Heart left ventricle (tissue), 16 donors: ENCODE data around the gene PKD2L1. TPM values are rescaled to one million over a fixed set of nuclear protein-coding genes. Genes with fewer than 3 reads are reported as not detected.

Experiments
- ATAC-seq, 4 donors: fragments of 200-7000 bp; cut with Tn5 transposase; one replicate each; pipeline ENCODE4 v1.9.1; 2020 to 2022; ENCODE audit warnings: moderate library complexity in 4 of 4, mild to moderate bottlenecking in 3 of 4, moderate number of reproducible peaks in 1 of 4
- DNase-seq, 5 donors: peaks; one replicate each; pipeline ENCODE4 v3.0.0-alpha.2; 2020
- H3K27ac ChIP-seq, 12 donors: fragments of 200-600 bp; sonication (generic) in 4 of 12; one replicate each; pipeline versions ENCODE4 v1.5.0 to v1.8.0; 2016 to 2022; ENCODE audit warnings: mild to moderate bottlenecking in 2 of 12
- H3K27me3 ChIP-seq, 9 donors: fragments of 200-600 bp; sonication (generic) in 2 of 9; one replicate each; pipeline versions ENCODE4 v1.5.1 to v1.8.0; 2016 to 2022; ENCODE audit warnings: mild to moderate bottlenecking in 3 of 9
- H3K36me3 ChIP-seq, 9 donors: fragments of 200-600 bp; sonication (generic) in 2 of 9; one replicate each; pipeline versions ENCODE4 v1.5.0 to v1.8.0; 2018 to 2022; ENCODE audit warnings: mild to moderate bottlenecking in 2 of 9
- H3K4me1 ChIP-seq, 12 donors: fragments of 200-600 bp; sonication (generic) in 4 of 12; one replicate each; pipeline versions ENCODE4 v1.5.0 to v1.8.0; 2016 to 2022; ENCODE audit warnings: mild to moderate bottlenecking in 3 of 12
- H3K4me3 ChIP-seq, 12 donors: fragments of 200-600 bp; sonication (generic) in 4 of 12; one replicate each; pipeline versions ENCODE4 v1.5.0 to v1.8.0; 2017 to 2022; ENCODE audit warnings: mild to moderate bottlenecking in 9 of 12, moderate library complexity in 4 of 12
- H3K9me3 ChIP-seq, 12 donors: fragments of 200-600 bp; sonication (generic) in 4 of 12; one replicate each; pipeline versions ENCODE4 v1.5.0 to v1.8.0; 2016 to 2022; ENCODE audit warnings: mild to moderate bottlenecking in 1 of 12
- CTCF ChIP-seq, 12 donors: fragments of 200-600 bp; sonication (generic) in 4 of 12; IDR thresholded peaks; one replicate each; pipeline versions ENCODE4 v1.5.0 to v1.8.0; 2018 to 2022; ENCODE audit warnings: antibody characterized with exemption in 12 of 12, mild to moderate bottlenecking in 5 of 12
- POLR2A ChIP-seq, 2 donors: fragments of 450-650 bp; IDR thresholded peaks; one replicate each; pipeline ENCODE4 v1.6.1; 2017; ENCODE audit warnings: antibody characterized with exemption in 2 of 2, mild to moderate bottlenecking in 2 of 2, moderate library complexity in 2 of 2
- WGBS, 4 donors: extraction: QIAGEN DNeasy Blood & Tissue Kit in 2 of 4; methylation state at CpG; one replicate each; pipeline versions ENCODE4 v1.1.5 to v1.1.7; 2013 to 2018; 5-methylcytosine and 5-hydroxymethylcytosine counted together
- intact Hi-C, 10 donors: fragments of 100-400 bp; cut with DNase I; formaldehyde crosslinking; loops; one replicate each; pipeline versions ENCODE4 v1.11.1 to v1.14.2; 2022
- polyA plus RNA-seq, 2 donors: library from polyadenylated mRNA; stranded (reverse); fragments of 200-250 nt; gene quantifications; one replicate each; pipeline ENCODE4 v1.2.3, GENCODE V29; 2013
- total RNA-seq, 9 donors: library from RNA; depleted of rRNA in 2 of 9; stranded (reverse); fragments of >200 nt in 2 of 9; fragmentation: NEBNext Ultra II Directional in 3 of 9; extraction: Animal tissue kit (Norgen Biotek cat#: 25700) in 3 of 9; gene quantifications; one replicate each; pipeline versions ENCODE4 v1.1.0 to v1.2.4, GENCODE V29; 2016 to 2023
- donor health status: ischemic (EF 13 %, LVEDD 7.1; RV severe dilation, severe dysfunction).
- donor health status: healthy with polysubstance abuse.
- donor health status: DM: no; HTN: yes; CAD: no.
- donor health status: DM: no; HTN: no; CAD: no.
- donor health status: ischemic (EF 25% LVEDD 6.9; RV normal size, moderate dysfunction).
- donor health status: ischemic (EF 25% LVEDD 5.7; RV mildly dilated, moderate dysfunction).
- donor health status: healthy.
- donor health status: DM: yes; HTN: yes; CAD: no.
- donor health status: ischemic (EF 35%, LVEDD 5.7; RV mildly dilated, moderate dysfunction).
- donor health status: nonischemic (EF 11% LVEDD 7.7; RV severe dilation, severe dysfunction).
- donor health status: DM: yes; HTN: yes; CAD: no.
- donor health status: PGD.
- donor health status: ischemic (EF 29% LVEDD 5.4; RV normal size, mild dysfunction).
- donor health status: nonischemic (EF 23%, LVEDD 6.1; RV moderate dilation, normal function).

Gene PKD2L1
- total and polyA plus RNA-seq, 11 donors: not detected

GRCh38 chr10:100239851-100240250 lies 90.2 kb downstream of the PKD2L1 start:
- intact Hi-C loops: loop anchor here in 2 of 10 donors (10.0 kb wide), 1 partner anchor 395 kb away; no protein-coding TSS in a partner anchor

DNA sequence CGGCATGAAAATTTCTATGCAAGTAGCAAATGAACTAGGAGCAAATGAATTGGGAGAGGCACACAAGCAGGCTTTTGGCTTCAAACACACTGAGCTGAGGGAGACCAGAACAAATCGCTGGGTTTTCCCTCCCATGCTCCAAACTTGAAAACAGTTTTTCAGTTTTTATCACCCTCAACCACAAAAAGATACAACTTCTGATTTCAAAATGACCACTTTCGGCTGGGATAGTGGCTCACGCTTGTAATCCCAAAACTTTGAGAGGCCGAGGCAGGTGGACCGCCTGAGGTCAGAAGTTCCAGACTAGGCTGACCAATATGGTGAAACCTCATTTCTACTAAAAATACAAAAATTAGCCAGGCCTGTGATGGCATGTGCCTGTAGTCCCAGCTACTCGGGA lies 91.6 kb downstream of the PKD2L1 start:
- Histone ChIP-seq H3K36me3 (peaks cover 0 to 100% (median 95%) of the 10 kb centered on the region in 9 donors), H3K27ac (no peak overlapping the region), H3K9me3 (no peaks in the 10 kb centered on the region), H3K4me1 (no peaks in the 10 kb centered on the region), H3K4me3 (no peak overlapping the region), H3K27me3 (no peaks in the 10 kb centered on the region)
- DNase-seq (no peak), ATAC-seq (no peak)
- WGBS, 4 donors: 94 to 97% (median 96%) methylated on average over 7 of the region's 7 CpGs
- intact Hi-C loops: loop anchor here in 2 of 10 donors (10.0 kb wide), 1 partner anchor 394 kb away; no protein-coding TSS in a partner anchor
- TF ChIP-seq CTCF (IDR thresholded peaks at IDR 0.05) (no peak), POLR2A (IDR thresholded peaks at IDR 0.05) (no peak)

More at GRCh38 chr10:100239851-100240250, 90.2 kb downstream of the PKD2L1 start:
- Histone ChIP-seq H3K36me3 (peaks cover 0 to 100% (median 96%) of the 10 kb centered on the region in 9 donors), H3K4me3 (no peak overlapping the region), H3K4me1 (no peaks in the 10 kb centered on the region), H3K9me3 (no peaks in the 10 kb centered on the region), H3K27ac (no peak overlapping the region), H3K27me3 (no peaks in the 10 kb centered on the region)
- TF ChIP-seq POLR2A (IDR thresholded peaks at IDR 0.05): no peak
- no peak for TF ChIP-seq CTCF (IDR thresholded peaks at IDR 0.05)
- DNase-seq (no peak), ATAC-seq (no peak)
- 89 to 92% (median 90%) methylated on average over 3 of the region's 3 CpGs for WGBS, 4 donors

Other genes starting within 250 kb of the PKD2L1 start
- not detected for gene CPN1, start 248.4 kb downstream of the PKD2L1 start, total RNA-seq
- not detected for gene CPN1, start 248.4 kb downstream of the PKD2L1 start, polyA plus RNA-seq
- gene ERLIN1, start 144.2 kb downstream of the PKD2L1 start, total RNA-seq: 10 to 100 TPM in 2 of 9 donors, 1 to 10 TPM in 7; 4.3 to 16.5 (median 7.0) TPM
- gene ERLIN1, start 144.2 kb downstream of the PKD2L1 start, polyA plus RNA-seq: 10 to 100 TPM in 1 of 2 donors, 1 to 10 TPM in 1; 1.9 to 13.7 TPM
- gene CHUK, start 100.6 kb downstream of the PKD2L1 start, total RNA-seq: 10 to 100 TPM in 5 of 9 donors, 1 to 10 TPM in 4; 8.5 to 14.8 (median 10.9) TPM
- gene CHUK, start 100.6 kb downstream of the PKD2L1 start, polyA plus RNA-seq: 10 to 100 TPM in 1 of 2 donors, 1 to 10 TPM in 1; 5.0 to 15.3 TPM
- 10 to 100 TPM; 11.1 to 17.3 (median 14.3) TPM for gene CWF19L1, start 62.6 kb downstream of the PKD2L1 start, total RNA-seq
- gene CWF19L1, start 62.6 kb downstream of the PKD2L1 start, polyA plus RNA-seq: 10 to 100 TPM; 13.2 to 23.4 TPM
- gene BLOC1S2, start 43.5 kb downstream of the PKD2L1 start, total RNA-seq: 10 to 100 TPM; 14.6 to 32.0 (median 20.8) TPM
- gene BLOC1S2, start 43.5 kb downstream of the PKD2L1 start, polyA plus RNA-seq: 10 to 100 TPM; 23.0 to 43.8 TPM
- 100 to 1,000 TPM in 1 of 9 donors, 10 to 100 TPM in 2, 1 to 10 TPM in 6; 2.3 to 216 (median 4.9) TPM for gene SCD, start 17.0 kb upstream of the PKD2L1 start, total RNA-seq
- gene SCD, start 17.0 kb upstream of the PKD2L1 start, polyA plus RNA-seq: 10 to 100 TPM; 16.8 to 66.9 TPM
- not detected for gene WNT8B, start 132.8 kb upstream of the PKD2L1 start, total RNA-seq
- not detected for gene WNT8B, start 132.8 kb upstream of the PKD2L1 start, polyA plus RNA-seq
- gene SEC31B, start 189.6 kb upstream of the PKD2L1 start, total RNA-seq: 1 to 10 TPM; 5.4 to 9.6 (median 7.0) TPM
- gene SEC31B, start 189.6 kb upstream of the PKD2L1 start, polyA plus RNA-seq: 10 to 100 TPM in 1 of 2 donors, 1 to 10 TPM in 1; 1.9 to 11.5 TPM
- gene NDUFB8, start 199.6 kb upstream of the PKD2L1 start, total RNA-seq: 100 to 1,000 TPM; 264 to 637 (median 412) TPM
- 1,000 to 10,000 TPM in 1 of 2 donors, 100 to 1,000 TPM in 1; 623 to 1,192 TPM for gene NDUFB8, start 199.6 kb upstream of the PKD2L1 start, polyA plus RNA-seq
- 10 to 100 TPM; 11.8 to 61.8 (median 47.1) TPM for gene HIF1AN, start 205.7 kb upstream of the PKD2L1 start, total RNA-seq
- 10 to 100 TPM in 1 of 2 donors, 1 to 10 TPM in 1; 8.2 to 22.9 TPM for gene HIF1AN, start 205.7 kb upstream of the PKD2L1 start, polyA plus RNA-seq